Measurements from ENCODE around the gene SLC9B1.

DNA sequence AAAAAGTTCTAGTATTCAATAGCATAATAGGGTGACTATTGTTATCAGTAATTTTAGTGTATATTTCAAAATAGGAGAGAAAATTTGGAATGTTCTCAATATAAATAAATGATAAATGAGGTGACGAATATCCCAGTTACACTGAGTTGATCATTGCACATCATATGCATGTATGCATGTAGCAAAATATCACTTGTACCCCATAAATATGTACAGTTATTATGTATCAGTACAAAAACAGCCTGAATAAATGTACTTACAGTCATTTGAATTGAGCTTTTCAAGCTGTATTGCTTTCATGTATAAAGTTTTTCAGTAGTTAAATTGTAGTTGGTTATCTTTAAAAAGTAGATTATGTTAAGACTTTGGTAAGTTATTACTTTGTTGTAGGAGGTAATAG, 138.2 kb downstream of the SLC9B1 start:
- no peak for TF ChIP-seq SMC3 (IDR thresholded peaks at IDR 0.05; ENCODE audit: low read depth, low read length)
- no peak for TF ChIP-seq FOSL2 (IDR thresholded peaks at IDR 0.05; ENCODE audit: borderline replicate concordance, low read depth)
- no peak for TF ChIP-seq TAF1 (IDR thresholded peaks at IDR 0.05; ENCODE audit: borderline replicate concordance, low read depth, low read length)
- TF ChIP-seq FOXM1 (IDR thresholded peaks at IDR 0.05; ENCODE audit: low read depth): no peak
- TF ChIP-seq, protein P1, sequence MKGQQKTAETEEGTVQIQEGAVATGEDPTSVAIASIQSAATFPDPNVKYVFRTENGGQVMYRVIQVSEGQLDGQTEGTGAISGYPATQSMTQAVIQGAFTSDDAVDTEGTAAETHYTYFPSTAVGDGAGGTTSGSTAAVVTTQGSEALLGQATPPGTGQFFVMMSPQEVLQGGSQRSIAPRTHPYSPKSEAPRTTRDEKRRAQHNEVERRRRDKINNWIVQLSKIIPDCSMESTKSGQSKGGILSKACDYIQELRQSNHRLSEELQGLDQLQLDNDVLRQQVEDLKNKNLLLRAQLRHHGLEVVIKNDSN (IDR thresholded peaks at IDR 0.05; ENCODE audit: borderline replicate concordance, low read depth): no peak
- TF ChIP-seq NFIC (IDR thresholded peaks at IDR 0.05; ENCODE audit: borderline replicate concordance): no peak
- TF ChIP-seq, protein P2, sequence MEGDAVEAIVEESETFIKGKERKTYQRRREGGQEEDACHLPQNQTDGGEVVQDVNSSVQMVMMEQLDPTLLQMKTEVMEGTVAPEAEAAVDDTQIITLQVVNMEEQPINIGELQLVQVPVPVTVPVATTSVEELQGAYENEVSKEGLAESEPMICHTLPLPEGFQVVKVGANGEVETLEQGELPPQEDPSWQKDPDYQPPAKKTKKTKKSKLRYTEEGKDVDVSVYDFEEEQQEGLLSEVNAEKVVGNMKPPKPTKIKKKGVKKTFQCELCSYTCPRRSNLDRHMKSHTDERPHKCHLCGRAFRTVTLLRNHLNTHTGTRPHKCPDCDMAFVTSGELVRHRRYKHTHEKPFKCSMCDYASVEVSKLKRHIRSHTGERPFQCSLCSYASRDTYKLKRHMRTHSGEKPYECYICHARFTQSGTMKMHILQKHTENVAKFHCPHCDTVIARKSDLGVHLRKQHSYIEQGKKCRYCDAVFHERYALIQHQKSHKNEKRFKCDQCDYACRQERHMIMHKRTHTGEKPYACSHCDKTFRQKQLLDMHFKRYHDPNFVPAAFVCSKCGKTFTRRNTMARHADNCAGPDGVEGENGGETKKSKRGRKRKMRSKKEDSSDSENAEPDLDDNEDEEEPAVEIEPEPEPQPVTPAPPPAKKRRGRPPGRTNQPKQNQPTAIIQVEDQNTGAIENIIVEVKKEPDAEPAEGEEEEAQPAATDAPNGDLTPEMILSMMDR (IDR thresholded peaks at IDR 0.05): no peak
- TF ChIP-seq, protein P3, sequence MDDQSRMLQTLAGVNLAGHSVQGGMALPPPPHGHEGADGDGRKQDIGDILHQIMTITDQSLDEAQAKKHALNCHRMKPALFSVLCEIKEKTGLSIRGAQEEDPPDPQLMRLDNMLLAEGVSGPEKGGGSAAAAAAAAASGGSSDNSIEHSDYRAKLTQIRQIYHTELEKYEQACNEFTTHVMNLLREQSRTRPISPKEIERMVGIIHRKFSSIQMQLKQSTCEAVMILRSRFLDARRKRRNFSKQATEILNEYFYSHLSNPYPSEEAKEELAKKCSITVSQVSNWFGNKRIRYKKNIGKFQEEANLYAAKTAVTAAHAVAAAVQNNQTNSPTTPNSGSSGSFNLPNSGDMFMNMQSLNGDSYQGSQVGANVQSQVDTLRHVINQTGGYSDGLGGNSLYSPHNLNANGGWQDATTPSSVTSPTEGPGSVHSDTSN (IDR thresholded peaks at IDR 0.05): no peak
- no peak for TF ChIP-seq CHD2 (IDR thresholded peaks at IDR 0.05; ENCODE audit: low read length, partially characterized antibody)
- no peak for TF ChIP-seq RCOR1 (IDR thresholded peaks at IDR 0.05; ENCODE audit: low read length)
- TF ChIP-seq YY1 (IDR thresholded peaks at IDR 0.05; ENCODE audit: low read depth): no peak
